SK-N-SH (cell line): ENCODE measurements around the gene RFC5. TPM values are rescaled to one million over a fixed set of nuclear protein-coding genes. Genes with fewer than 3 reads are reported as not detected.

Experiments
- CTCF ChIA-PET: fragments of 300-600, 350-600 bp; formaldehyde crosslinking; extraction: SDS; loops from one replicate; lab custom pipeline; 2021; lab: Yijun Ruan, JAX
- POLR2A ChIA-PET: fragments of 350-600 bp; sonication (Branson Sonifier 250); formaldehyde crosslinking; extraction: SDS; loops from one replicate; lab custom pipeline; 2020; ENCODE audit warnings: antibody characterized with exemption, inconsistent platforms; lab: Yijun Ruan, JAX
- DNase-seq: peaks from one replicate; pipeline ENCODE4 v3.0.0; 2012
- H2AFZ ChIP-seq: fragments of 200-600 bp; sonication (generic); 2 replicates; pipeline ENCODE4 v1.8.1; 2016; ENCODE audit warnings: antibody characterized with exemption, mild to moderate bottlenecking, low read depth
- H3F3A ChIP-seq: fragments of 200-600 bp; sonication (generic); replicated peaks from 2 replicates; pipeline ENCODE3; 2016; ENCODE audit warnings: antibody characterized with exemption, mild to moderate bottlenecking; ENCODE audit not compliant: insufficient read depth
- H3K27ac ChIP-seq, 2 experiments: fragments of 200-500 bp in 1 of 2; fragments of 200-600 bp in 1 of 2; sonication (Bioruptor generic) in 1 of 2; sonication (generic), shearing (Covaris generic) in 1 of 2; 2 replicates each; pipeline versions ENCODE4 v1.5.1 to v1.6.1; 2014 to 2016; ENCODE audit warnings: low read depth in 2 of 2, inconsistent platforms in 1 of 2, low read length in 1 of 2, mild to moderate bottlenecking in 1 of 2, mixed read lengths in 1 of 2
- H3K27me3 ChIP-seq: fragments of 200-600 bp; sonication (generic), shearing (Covaris generic); 2 replicates; pipeline ENCODE4 v1.6.1; 2016; ENCODE audit warnings: mixed run types; ENCODE audit not compliant: insufficient read depth
- H3K36me3 ChIP-seq, 2 experiments: fragments of 200-500 bp in 1 of 2; fragments of 200-600 bp in 1 of 2; sonication (Bioruptor generic) in 1 of 2; sonication (generic) in 1 of 2; replicated peaks in 1 of 2; 2 replicates each; pipeline versions ENCODE3 to v1.5.1; 2014 to 2016; ENCODE audit warnings: low read length in 1 of 2, mild to moderate bottlenecking in 1 of 2; ENCODE audit not compliant: insufficient read depth in 2 of 2, control insufficient read depth in 1 of 2
- H3K4me1 ChIP-seq, 2 experiments: fragments of 200-500 bp in 1 of 2; fragments of 200-600 bp in 1 of 2; sonication (Bioruptor generic) in 1 of 2; sonication (generic), shearing (Covaris generic) in 1 of 2; 2 replicates each; pipeline versions ENCODE4 v1.5.1 to v1.6.1; 2014 to 2016; ENCODE audit warnings: low read depth in 1 of 2, low read length in 1 of 2, mixed run types in 1 of 2; ENCODE audit not compliant: insufficient read depth in 2 of 2, control insufficient read depth in 1 of 2
- H3K4me2 ChIP-seq: fragments of 200-600 bp; sonication (generic), shearing (Covaris generic); 2 replicates; pipeline ENCODE4 v1.6.1; 2017; ENCODE audit warnings: mixed run types
- H3K4me3 ChIP-seq, 2 experiments: fragments of 200-500 bp in 1 of 2; fragments of 200-600 bp in 1 of 2; sonication (Bioruptor generic) in 1 of 2; sonication (generic), shearing (Covaris generic) in 1 of 2; 2 replicates each; pipeline versions ENCODE4 v1.5.1 to v1.8.1; 2014 to 2016; ENCODE audit warnings: low read depth in 2 of 2, inconsistent platforms in 1 of 2, low read length in 1 of 2, mild to moderate bottlenecking in 1 of 2, mixed read lengths in 1 of 2, moderate library complexity in 1 of 2
- H3K79me2 ChIP-seq: fragments of 200-600 bp; sonication (generic); 2 replicates; pipeline ENCODE4 v1.8.1; 2017; ENCODE audit warnings: mild to moderate bottlenecking; ENCODE audit not compliant: insufficient read depth
- H3K9ac ChIP-seq: fragments of 200-600 bp; sonication (generic); 2 replicates; pipeline ENCODE4 v1.6.1; 2017; ENCODE audit warnings: mixed run types
- H3K9me2 ChIP-seq: fragments of 200-600 bp; sonication (generic); 2 replicates; pipeline ENCODE4 v1.6.1; 2017; ENCODE audit warnings: mixed run types
- H3K9me3 ChIP-seq: fragments of 200-600 bp; sonication (generic); 2 replicates; pipeline ENCODE4 v1.6.1; 2017; ENCODE audit warnings: mixed run types, mild to moderate bottlenecking, moderate library complexity
- H4K20me1 ChIP-seq: fragments of 200-600 bp; sonication (generic); 2 replicates; pipeline ENCODE4 v1.6.1; 2017; ENCODE audit warnings: mild to moderate bottlenecking, mixed run types; ENCODE audit not compliant: insufficient read depth
- EP300 ChIP-seq, 2 experiments: IDR thresholded peaks; 2 replicates each; pipeline versions ENCODE4 v1.4.0 to v1.6.1; 2012; ENCODE audit warnings: borderline replicate concordance in 1 of 2, low read depth in 1 of 2, low read length in 1 of 2
- FOXJ3 ChIP-seq: sonication (generic); formaldehyde crosslinking; IDR thresholded peaks from 2 replicates; pipeline ENCODE4 v1.5.1; 2020; ENCODE audit warnings: mild to moderate bottlenecking, missing genetic modification reagents
- GABPA ChIP-seq: IDR thresholded peaks from 2 replicates; pipeline ENCODE4 v1.4.0; 2012; ENCODE audit warnings: low read depth, mild to moderate bottlenecking
- GATA2 ChIP-seq: sonication (generic); formaldehyde crosslinking; IDR thresholded peaks from 2 replicates; pipeline ENCODE4 v1.5.0; 2020; ENCODE audit warnings: mild to moderate bottlenecking, missing genetic modification reagents
- JUND ChIP-seq: IDR thresholded peaks from 2 replicates; pipeline ENCODE4 v1.4.0; 2012
- MXI1 ChIP-seq: IDR thresholded peaks from 2 replicates; pipeline ENCODE4 v1.6.1; 2012; ENCODE audit warnings: mild to moderate bottlenecking, low read depth, low read length, improper control_type of control experiment
- NFIC ChIP-seq: IDR thresholded peaks from 2 replicates; pipeline ENCODE4 v1.4.0; 2012; ENCODE audit warnings: borderline replicate concordance
- RCOR1 ChIP-seq: fragments of 150-350 bp; IDR thresholded peaks from 2 replicates; pipeline ENCODE4 v1.6.1; 2017; ENCODE audit warnings: antibody characterized with exemption, low read length
- RFX5 ChIP-seq: IDR thresholded peaks from 2 replicates; pipeline ENCODE4 v1.6.1; 2012; ENCODE audit warnings: mild to moderate bottlenecking, improper control_type of control experiment, low read length
- TAF1 ChIP-seq: IDR thresholded peaks from 2 replicates; pipeline ENCODE4 v1.6.1; 2012; ENCODE audit warnings: low read depth, mild to moderate bottlenecking, low read length, moderate library complexity, borderline replicate concordance
- YY1 ChIP-seq: IDR thresholded peaks from 2 replicates; pipeline ENCODE4 v1.4.0; 2012; ENCODE audit warnings: low read depth, mild to moderate bottlenecking
- WGBS: methylation state at CpG from one replicate; pipeline ENCODE4 v1.1.6; 2017; ENCODE audit warnings: low lambda C conversion rate; 5-methylcytosine and 5-hydroxymethylcytosine counted together
- polyA plus RNA-seq, 3 experiments: library from polyadenylated mRNA; depleted of rRNA; stranded (reverse); fragments of >200 nt; gene quantifications; 2 replicates each; pipeline ENCODE4 v1.2.3, GENCODE V29; 2012
- TF ChIP-seq, protein P1 (sequence below): IDR thresholded peaks from 2 replicates; pipeline ENCODE4 v1.6.1; 2012; ENCODE audit warnings: mild to moderate bottlenecking, low read depth, low read length, moderate library complexity
- TF ChIP-seq, protein P2 (sequence below): IDR thresholded peaks from 2 replicates; pipeline ENCODE4 v1.4.0; 2012; ENCODE audit warnings: low read depth, borderline replicate concordance
- TF ChIP-seq, protein P3 (sequence below): IDR thresholded peaks from 2 replicates; pipeline ENCODE4; 2012
- TF ChIP-seq, protein P4 (sequence below): IDR thresholded peaks from 2 replicates; pipeline ENCODE4 v1.4.0; 2012; ENCODE audit warnings: low read depth
- TF ChIP-seq, protein P5 (sequence below): fragments of 150-350 bp; IDR thresholded peaks from 2 replicates; pipeline ENCODE4 v1.6.1; 2017; ENCODE audit warnings: antibody characterized with exemption, low read length, low read depth, borderline replicate concordance
- TF ChIP-seq, protein P6 (sequence below): IDR thresholded peaks from 2 replicates; pipeline ENCODE4 v1.4.0; 2012; ENCODE audit warnings: low read depth, borderline replicate concordance

Gene RFC5
- polyA plus RNA-seq, 1 of the 3 experiments (the other 2 are of a cell fraction) = 15.3 TPM

DNA sequence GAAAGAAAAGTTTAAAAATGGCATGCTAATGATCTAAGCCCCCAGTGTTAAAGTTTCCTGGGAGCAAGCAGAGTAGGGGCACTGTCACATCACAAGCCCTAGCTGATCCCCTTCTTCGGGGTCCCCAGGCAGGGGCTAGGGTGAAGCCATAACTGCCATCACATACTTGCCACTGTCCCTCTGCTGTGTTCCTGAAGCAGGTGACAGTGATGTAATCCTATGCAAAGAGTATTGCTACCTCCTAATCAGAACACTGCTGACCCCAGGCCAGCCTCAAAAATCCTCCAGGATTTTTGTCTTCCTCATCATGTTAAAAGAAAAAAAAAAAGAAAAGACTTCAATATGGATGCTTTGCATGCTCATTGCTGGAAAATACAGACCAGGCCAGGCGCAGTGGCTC, 1.2 kb upstream of the RFC5 start:
- ChIA-PET CTCF (interaction anchor here (1.1 kb wide), 1 partner anchor 141 kb away, joined by 4 read pairs; no protein-coding TSS in a partner anchor), POLR2A (no interaction called here)
- no peak overlapping the region for H3K4me3 ChIP-seq
- H3K79me2 ChIP-seq = peaks cover 21% of the 10 kb centered on the region
- no peak overlapping the region for H3K27ac ChIP-seq
- H3K4me2 ChIP-seq = no peak overlapping the region
- no peaks in the 10 kb centered on the region for H3K9me2 ChIP-seq
- H3K27me3 ChIP-seq = no peaks in the 10 kb centered on the region
- H3K9me3 ChIP-seq = no peaks in the 10 kb centered on the region
- H3K36me3 ChIP-seq = peaks cover 12 to 13% of the 10 kb centered on the region in 2 experiments
- DNase-seq = no peak
- H2AFZ ChIP-seq = peak overlapping the region; percentile 90; the same call in 1 of the 2 replicates
- no peaks in the 10 kb centered on the region for H3F3A ChIP-seq
- H3K9ac ChIP-seq = no peak overlapping the region
- TF ChIP-seq, protein P1, sequence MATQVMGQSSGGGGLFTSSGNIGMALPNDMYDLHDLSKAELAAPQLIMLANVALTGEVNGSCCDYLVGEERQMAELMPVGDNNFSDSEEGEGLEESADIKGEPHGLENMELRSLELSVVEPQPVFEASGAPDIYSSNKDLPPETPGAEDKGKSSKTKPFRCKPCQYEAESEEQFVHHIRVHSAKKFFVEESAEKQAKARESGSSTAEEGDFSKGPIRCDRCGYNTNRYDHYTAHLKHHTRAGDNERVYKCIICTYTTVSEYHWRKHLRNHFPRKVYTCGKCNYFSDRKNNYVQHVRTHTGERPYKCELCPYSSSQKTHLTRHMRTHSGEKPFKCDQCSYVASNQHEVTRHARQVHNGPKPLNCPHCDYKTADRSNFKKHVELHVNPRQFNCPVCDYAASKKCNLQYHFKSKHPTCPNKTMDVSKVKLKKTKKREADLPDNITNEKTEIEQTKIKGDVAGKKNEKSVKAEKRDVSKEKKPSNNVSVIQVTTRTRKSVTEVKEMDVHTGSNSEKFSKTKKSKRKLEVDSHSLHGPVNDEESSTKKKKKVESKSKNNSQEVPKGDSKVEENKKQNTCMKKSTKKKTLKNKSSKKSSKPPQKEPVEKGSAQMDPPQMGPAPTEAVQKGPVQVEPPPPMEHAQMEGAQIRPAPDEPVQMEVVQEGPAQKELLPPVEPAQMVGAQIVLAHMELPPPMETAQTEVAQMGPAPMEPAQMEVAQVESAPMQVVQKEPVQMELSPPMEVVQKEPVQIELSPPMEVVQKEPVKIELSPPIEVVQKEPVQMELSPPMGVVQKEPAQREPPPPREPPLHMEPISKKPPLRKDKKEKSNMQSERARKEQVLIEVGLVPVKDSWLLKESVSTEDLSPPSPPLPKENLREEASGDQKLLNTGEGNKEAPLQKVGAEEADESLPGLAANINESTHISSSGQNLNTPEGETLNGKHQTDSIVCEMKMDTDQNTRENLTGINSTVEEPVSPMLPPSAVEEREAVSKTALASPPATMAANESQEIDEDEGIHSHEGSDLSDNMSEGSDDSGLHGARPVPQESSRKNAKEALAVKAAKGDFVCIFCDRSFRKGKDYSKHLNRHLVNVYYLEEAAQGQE = no peak
- TF ChIP-seq NFIC (no peak), GATA2 (no peak), EP300 (IDR thresholded peaks at IDR 0.05; ENCODE audit: borderline replicate concordance in 1 of 2, low read depth in 1 of 2, low read length in 1 of 2) (no peak), TAF1 (no peak), FOXJ3 (CRISPR knock-in tag) (no peak), RFX5 (no peak)
- TF ChIP-seq, protein P2, sequence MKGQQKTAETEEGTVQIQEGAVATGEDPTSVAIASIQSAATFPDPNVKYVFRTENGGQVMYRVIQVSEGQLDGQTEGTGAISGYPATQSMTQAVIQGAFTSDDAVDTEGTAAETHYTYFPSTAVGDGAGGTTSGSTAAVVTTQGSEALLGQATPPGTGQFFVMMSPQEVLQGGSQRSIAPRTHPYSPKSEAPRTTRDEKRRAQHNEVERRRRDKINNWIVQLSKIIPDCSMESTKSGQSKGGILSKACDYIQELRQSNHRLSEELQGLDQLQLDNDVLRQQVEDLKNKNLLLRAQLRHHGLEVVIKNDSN = no peak
- TF ChIP-seq, protein P3, sequence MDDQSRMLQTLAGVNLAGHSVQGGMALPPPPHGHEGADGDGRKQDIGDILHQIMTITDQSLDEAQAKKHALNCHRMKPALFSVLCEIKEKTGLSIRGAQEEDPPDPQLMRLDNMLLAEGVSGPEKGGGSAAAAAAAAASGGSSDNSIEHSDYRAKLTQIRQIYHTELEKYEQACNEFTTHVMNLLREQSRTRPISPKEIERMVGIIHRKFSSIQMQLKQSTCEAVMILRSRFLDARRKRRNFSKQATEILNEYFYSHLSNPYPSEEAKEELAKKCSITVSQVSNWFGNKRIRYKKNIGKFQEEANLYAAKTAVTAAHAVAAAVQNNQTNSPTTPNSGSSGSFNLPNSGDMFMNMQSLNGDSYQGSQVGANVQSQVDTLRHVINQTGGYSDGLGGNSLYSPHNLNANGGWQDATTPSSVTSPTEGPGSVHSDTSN = no peak
- peaks cover 0 to 10% of the 10 kb centered on the region in 2 experiments; a peak in 3 of 4 replicates for H3K4me1 ChIP-seq
- no peaks in the 10 kb centered on the region for H4K20me1 ChIP-seq
- 84% methylated on average over 2 of the region's 2 CpGs for WGBS

DNA sequence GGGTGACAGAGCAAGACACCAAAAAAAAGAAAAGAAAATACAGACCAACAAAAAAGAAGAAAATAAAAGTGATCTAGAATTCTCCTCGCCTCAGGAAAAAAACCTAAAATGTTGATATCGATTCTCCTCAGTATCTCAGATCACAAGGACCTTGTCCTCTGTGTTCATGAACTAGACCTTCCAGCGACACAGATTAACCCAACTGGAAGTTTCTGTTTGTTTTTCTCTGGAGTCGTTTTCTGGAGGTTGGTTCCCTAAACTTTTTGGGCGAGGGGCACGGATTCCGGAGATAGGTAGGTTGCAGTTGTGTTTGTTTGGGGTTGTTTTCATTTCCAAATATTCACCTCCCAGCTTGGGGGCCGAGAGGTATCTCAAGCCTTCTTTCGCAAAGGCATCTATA, 559 bp upstream of the RFC5 start:
- H3K9me2 ChIP-seq = no peaks in the 10 kb centered on the region
- 71% methylated on average over 9 of the region's 9 CpGs for WGBS

More for the DNA sequence above, 559 bp upstream of the RFC5 start:
- Histone ChIP-seq H3K4me2 (peak overlapping the region; percentile 85), H3K9ac (no peak overlapping the region), H2AFZ (peak overlapping the region; percentile 90), H3K27ac (peak overlapping the region in 1 of 2 experiments; percentile 36; a peak in 2 of 4 replicates), H4K20me1 (no peaks in the 10 kb centered on the region), H3K4me1 (peaks cover 0 to 10% of the 10 kb centered on the region in 2 experiments; a peak in 3 of 4 replicates), H3K27me3 (no peaks in the 10 kb centered on the region), H3K9me3 (no peaks in the 10 kb centered on the region), H3K4me3 (peak overlapping the region; percentile 83 to 87; a peak in 2 of 4 replicates), H3F3A (no peaks in the 10 kb centered on the region), H3K79me2 (peaks cover 21% of the 10 kb centered on the region), H3K36me3 (peaks cover 12 to 18% of the 10 kb centered on the region in 2 experiments)
- POLR2A ChIA-PET = interaction anchor here (0.7 to 1.4 kb wide), 3 partner anchors 14 to 41 kb away, joined by 3 read pairs; no protein-coding TSS in a partner anchor
- TF ChIP-seq, protein P4, sequence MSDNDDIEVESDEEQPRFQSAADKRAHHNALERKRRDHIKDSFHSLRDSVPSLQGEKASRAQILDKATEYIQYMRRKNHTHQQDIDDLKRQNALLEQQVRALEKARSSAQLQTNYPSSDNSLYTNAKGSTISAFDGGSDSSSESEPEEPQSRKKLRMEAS = no peak
- TF ChIP-seq JUND (no peak), RCOR1 (no peak), RFX5 (no peak), YY1 (no peak), MXI1 (no peak), GABPA (no peak)
- TF ChIP-seq, protein P5, sequence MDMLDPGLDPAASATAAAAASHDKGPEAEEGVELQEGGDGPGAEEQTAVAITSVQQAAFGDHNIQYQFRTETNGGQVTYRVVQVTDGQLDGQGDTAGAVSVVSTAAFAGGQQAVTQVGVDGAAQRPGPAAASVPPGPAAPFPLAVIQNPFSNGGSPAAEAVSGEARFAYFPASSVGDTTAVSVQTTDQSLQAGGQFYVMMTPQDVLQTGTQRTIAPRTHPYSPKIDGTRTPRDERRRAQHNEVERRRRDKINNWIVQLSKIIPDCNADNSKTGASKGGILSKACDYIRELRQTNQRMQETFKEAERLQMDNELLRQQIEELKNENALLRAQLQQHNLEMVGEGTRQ = no peak
- TF ChIP-seq, protein P6, sequence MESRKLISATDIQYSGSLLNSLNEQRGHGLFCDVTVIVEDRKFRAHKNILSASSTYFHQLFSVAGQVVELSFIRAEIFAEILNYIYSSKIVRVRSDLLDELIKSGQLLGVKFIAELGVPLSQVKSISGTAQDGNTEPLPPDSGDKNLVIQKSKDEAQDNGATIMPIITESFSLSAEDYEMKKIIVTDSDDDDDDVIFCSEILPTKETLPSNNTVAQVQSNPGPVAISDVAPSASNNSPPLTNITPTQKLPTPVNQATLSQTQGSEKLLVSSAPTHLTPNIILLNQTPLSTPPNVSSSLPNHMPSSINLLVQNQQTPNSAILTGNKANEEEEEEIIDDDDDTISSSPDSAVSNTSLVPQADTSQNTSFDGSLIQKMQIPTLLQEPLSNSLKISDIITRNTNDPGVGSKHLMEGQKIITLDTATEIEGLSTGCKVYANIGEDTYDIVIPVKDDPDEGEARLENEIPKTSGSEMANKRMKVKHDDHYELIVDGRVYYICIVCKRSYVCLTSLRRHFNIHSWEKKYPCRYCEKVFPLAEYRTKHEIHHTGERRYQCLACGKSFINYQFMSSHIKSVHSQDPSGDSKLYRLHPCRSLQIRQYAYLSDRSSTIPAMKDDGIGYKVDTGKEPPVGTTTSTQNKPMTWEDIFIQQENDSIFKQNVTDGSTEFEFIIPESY = no peak
- TF ChIP-seq, protein P3 = no peak
- no peak for DNase-seq
- CTCF ChIA-PET = interaction anchor here (0.8 to 1.2 kb wide), 2 partner anchors 48 to 142 kb away, joined by 3 read pairs; no protein-coding TSS in a partner anchor
